Stimulated activated CD8-positive, alpha-beta memory T cell treated with anti-CD3 and anti-CD28 coated beads, Interleukin-12 subunit alpha, Interleukin-12 subunit beta, amount 100 ng/mL, for 1 hour (primary cell): ENCODE data around the gene LBHD1.
"Not testable (repeated sequence)": the region's sequence is repeated elsewhere in the genome, so short reads cannot be mapped to it uniquely, and the experiment has no call there.

Experiments
- DNase-seq: peaks from one replicate; pipeline ENCODE4 v3.0.0-alpha.2; 2020; ENCODE audit warnings: low read depth

LBHD1 gene

GRCh38 chr11:62671608-62672389 lies at the start of gene LBHD1, which contains the start of gene UQCC3:
Gene LBHD1 (minus strand): TSS chr11:62672267. CDS start chr11:62670031, 2,236 bp downstream.
Gene UQCC3 (plus strand): TSS chr11:62671673. CDS start chr11:62671746, 73 bp downstream.
- peak; percentile 53 for DNase-seq

- DNase-seq, result no peak
Measured at GRCh38 chr11:62719302-62719978, 47.4 kb upstream of the LBHD1 start.

- no peak for DNase-seq
Measured at GRCh38 chr11:62716816-62717215, 44.7 kb upstream of the LBHD1 start.

GRCh38 chr11:62716206-62716605 lies 44.1 kb upstream of the LBHD1 start:
- no peak for DNase-seq

GRCh38 chr11:62715150-62716130 lies 43.4 kb upstream of the LBHD1 start:
- no peak for DNase-seq

- no peak for DNase-seq
Measured at GRCh38 chr11:62713343-62713742, 41.3 kb upstream of the LBHD1 start.

GRCh38 chr11:62712861-62713260 lies 40.8 kb upstream of the LBHD1 start:
- no peak for DNase-seq

- no peak for DNase-seq
Measured at GRCh38 chr11:62712276-62712812, 40.3 kb upstream of the LBHD1 start.

GRCh38 chr11:62710001-62710345 lies 37.9 kb upstream of the LBHD1 start:
- no peak for DNase-seq

GRCh38 chr11:62709247-62710000 lies 37.4 kb upstream of the LBHD1 start:
- peak; percentile 97 for DNase-seq

GRCh38 chr11:62708793-62709192 lies 36.7 kb upstream of the LBHD1 start:
- DNase-seq, result peak; percentile 30

- no peak for DNase-seq
Measured at GRCh38 chr11:62708392-62708791, 36.3 kb upstream of the LBHD1 start.

- no peak for DNase-seq
Measured at GRCh38 chr11:62707277-62707861, 35.3 kb upstream of the LBHD1 start, which contains the start of the genes BSCL2 and GNG3. Gene BSCL2 (minus strand): TSS chr11:62707424. CDS start chr11:62707195, 229 bp downstream. Gene GNG3 (plus strand): TSS chr11:62707676. CDS start chr11:62708296, 620 bp downstream.

GRCh38 chr11:62706850-62707247 lies 34.8 kb upstream of the LBHD1 start:
- DNase-seq, result no peak

GRCh38 chr11:62705880-62706849 lies 34.1 kb upstream of the LBHD1 start:
- peak; percentile 90 for DNase-seq

- no peak for DNase-seq
Measured at GRCh38 chr11:62705413-62705812, 33.3 kb upstream of the LBHD1 start.

GRCh38 chr11:62703921-62704320 lies 31.9 kb upstream of the LBHD1 start:
- not testable (repeated sequence) for DNase-seq

- no peak for DNase-seq
Measured at GRCh38 chr11:62702246-62702645, 30.2 kb upstream of the LBHD1 start.

GRCh38 chr11:62694455-62695167 lies 22.5 kb upstream of the LBHD1 start:
- DNase-seq, result peak; percentile 66
